ENCODE results near the gene DTNB. TPM values are rescaled to one million over a fixed set of nuclear protein-coding genes. Genes with fewer than 3 reads are reported as not detected.

Gene DTNB
- total RNA-seq, 1 donor from 2014 or later: 17.9 TPM

GRCh38 chr2:25548601-25549000, 124.8 kb downstream of the DTNB start:
- Histone ChIP-seq H3K9me3 (no peaks in the 10 kb centered on the region), H3K4me3 (no peak overlapping the region), H3K4me1 (no peaks in the 10 kb centered on the region), H3K27me3 (no peaks in the 10 kb centered on the region), H3K36me3 (no peaks in the 10 kb centered on the region), H3K27ac (no peak overlapping the region)
- DNase-seq (ENCODE audit: extremely low spot score in 2 of 2): no peak
- intact Hi-C loops (cut with DNase I): no loop called here
- no peak for TF ChIP-seq POLR2A (IDR thresholded peaks at IDR 0.05)
- TF ChIP-seq POLR2AphosphoS5 (IDR thresholded peaks at IDR 0.05; ENCODE audit: insufficient read depth in 1 of 2, low read depth in 1 of 2): no peak
- TF ChIP-seq CTCF (IDR thresholded peaks at IDR 0.05): no peak

GRCh38 chr2:25546852-25547251, 126.5 kb downstream of the DTNB start:
- Histone ChIP-seq H3K4me3 (no peak overlapping the region), H3K27ac (no peak overlapping the region), H3K36me3 (no peaks in the 10 kb centered on the region), H3K4me1 (no peaks in the 10 kb centered on the region), H3K27me3 (no peaks in the 10 kb centered on the region), H3K9me3 (no peaks in the 10 kb centered on the region)
- DNase-seq (ENCODE audit: extremely low spot score in 2 of 2): no peak
- no peak for TF ChIP-seq POLR2AphosphoS5 (IDR thresholded peaks at IDR 0.05; ENCODE audit: insufficient read depth in 1 of 2, low read depth in 1 of 2)
- no peak for TF ChIP-seq POLR2A (IDR thresholded peaks at IDR 0.05)
- TF ChIP-seq CTCF (IDR thresholded peaks at IDR 0.05): no peak
- intact Hi-C loops (cut with DNase I): no loop called here

- Histone ChIP-seq H3K4me1 (no peaks in the 10 kb centered on the region), H3K36me3 (no peaks in the 10 kb centered on the region), H3K4me3 (no peak overlapping the region), H3K27me3 (no peaks in the 10 kb centered on the region), H3K27ac (no peak overlapping the region), H3K9me3 (no peaks in the 10 kb centered on the region)
- intact Hi-C loops (cut with DNase I): no loop called here
- TF ChIP-seq POLR2A (IDR thresholded peaks at IDR 0.05) (no peak), CTCF (IDR thresholded peaks at IDR 0.05) (no peak), POLR2AphosphoS5 (IDR thresholded peaks at IDR 0.05; ENCODE audit: insufficient read depth in 1 of 2, low read depth in 1 of 2) (no peak)
- no peak for DNase-seq (ENCODE audit: extremely low spot score in 2 of 2)
Observed at GRCh38 chr2:25545899-25546298, 127.5 kb downstream of the DTNB start.

- H3K4me3 ChIP-seq: no peak overlapping the region
- no peaks in the 10 kb centered on the region for H3K36me3 ChIP-seq
- no peaks in the 10 kb centered on the region for H3K27me3 ChIP-seq
- no peaks in the 10 kb centered on the region for H3K9me3 ChIP-seq
- DNase-seq (ENCODE audit: extremely low spot score in 2 of 2): no peak
- H3K4me1 ChIP-seq: no peaks in the 10 kb centered on the region
- intact Hi-C loops (cut with DNase I): no loop called here
- no peak for TF ChIP-seq CTCF (IDR thresholded peaks at IDR 0.05)
- TF ChIP-seq POLR2A (IDR thresholded peaks at IDR 0.05): no peak
- no peak for TF ChIP-seq POLR2AphosphoS5 (IDR thresholded peaks at IDR 0.05; ENCODE audit: insufficient read depth in 1 of 2, low read depth in 1 of 2)
- no peak overlapping the region for H3K27ac ChIP-seq
Observed at GRCh38 chr2:25544445-25544844, 128.9 kb downstream of the DTNB start.

GRCh38 chr2:25543939-25544338, 129.4 kb downstream of the DTNB start:
- H3K36me3 ChIP-seq: no peaks in the 10 kb centered on the region
- no peaks in the 10 kb centered on the region for H3K27me3 ChIP-seq
- no peak overlapping the region for H3K27ac ChIP-seq
- no peak for DNase-seq (ENCODE audit: extremely low spot score in 2 of 2)
- intact Hi-C loops (cut with DNase I): no loop called here
- TF ChIP-seq CTCF (IDR thresholded peaks at IDR 0.05): no peak
- no peak for TF ChIP-seq POLR2A (IDR thresholded peaks at IDR 0.05)
- H3K4me3 ChIP-seq: no peak overlapping the region
- H3K4me1 ChIP-seq: no peaks in the 10 kb centered on the region
- no peaks in the 10 kb centered on the region for H3K9me3 ChIP-seq

Measured in vagina (tissue), 2 donors.